Aortic smooth muscle cell (primary cell): ENCODE data around the gene SLC9C2. TPM values are rescaled to one million over a fixed set of nuclear protein-coding genes. Genes with fewer than 3 reads are reported as not detected.

Experiments used
- total RNA-seq: library from RNA; depleted of rRNA; stranded (reverse); fragments of >200 nt; gene quantifications from 2 replicates; pipeline ENCODE4 v1.2.3, GENCODE V29; 2014

SLC9C2 gene
- total RNA-seq = not detected in 2 replicates

GRCh38 chr1:173603056-173603591 is at the start of gene SLC9C2:
Gene SLC9C2, minus strand, starts transcription at chr1:173603072. Its CDS starts 1,296 bp downstream, at chr1:173601776.

GRCh38 chr1:173635116-173635515 is 32.2 kb upstream of the SLC9C2 start, which contains the start of gene TEX50:
Gene TEX50, plus strand, starts transcription at chr1:173635338. Its CDS starts 184 bp downstream, at chr1:173635522.

GRCh38 chr1:173477286-173478093 is 125.4 kb downstream of the SLC9C2 start, which contains the start of gene PRDX6:
Gene PRDX6, plus strand, starts transcription at chr1:173477335. Its CDS starts 63 bp downstream, at chr1:173477398.

Other genes starting within 250 kb of the SLC9C2 start
- gene PRDX6, start 125.7 kb downstream of the SLC9C2 start, total RNA-seq = 149 and 169 TPM in 2 replicates
- gene TEX50, start 32.3 kb upstream of the SLC9C2 start, total RNA-seq = not detected in 2 replicates
- 0.31 and 0.40 TPM in 2 replicates for gene ANKRD45, start 66.8 kb upstream of the SLC9C2 start, total RNA-seq
- 38.4 and 40.9 TPM in 2 replicates for gene KLHL20, start 111.9 kb upstream of the SLC9C2 start, total RNA-seq
- gene DARS2, start 221.6 kb upstream of the SLC9C2 start, total RNA-seq = 10.9 and 12.0 TPM in 2 replicates
- gene CENPL, start 221.8 kb upstream of the SLC9C2 start, total RNA-seq = 15.4 and 20.7 TPM in 2 replicates